HFFc6 (cell line): ENCODE results near the gene ALB. TPM values are rescaled to one million over a fixed set of nuclear protein-coding genes. Genes with fewer than 3 reads are reported as not detected.

Source experiments
- DNase-seq: peaks from one replicate; pipeline ENCODE4 v3.0.0-alpha.2; 2018
- H3K27ac Mint-ChIP-seq: 2 replicates; pipeline ENCODE4 v1.8.0; 2020; ENCODE audit warnings: mild to moderate bottlenecking, mixed read lengths
- H3K27me3 Mint-ChIP-seq: 2 replicates; pipeline ENCODE4 v1.8.0; 2021; ENCODE audit warnings: mild to moderate bottlenecking, moderate library complexity, mixed read lengths; ENCODE audit not compliant: insufficient read depth
- H3K36me3 Mint-ChIP-seq: 2 replicates; pipeline ENCODE4 v1.8.0; 2021; ENCODE audit warnings: low read depth, mixed read lengths
- H3K4me1 Mint-ChIP-seq: 2 replicates; pipeline ENCODE4 v1.8.0; 2020; ENCODE audit warnings: low read depth, mixed read lengths
- H3K4me3 Mint-ChIP-seq: 2 replicates; pipeline ENCODE4 v1.8.0; 2020; ENCODE audit warnings: mild to moderate bottlenecking, moderate library complexity, mixed read lengths
- H3K9me3 Mint-ChIP-seq: 2 replicates; pipeline ENCODE4 v1.8.0; 2020; ENCODE audit warnings: mild to moderate bottlenecking, mixed read lengths
- CTCF ChIP-seq: fragments of 200-600 bp; sonication (generic); IDR thresholded peaks from 2 replicates; pipeline ENCODE4 v1.5.0; 2021; ENCODE audit warnings: antibody characterized with exemption, mild to moderate bottlenecking
- total RNA-seq, 6 experiments: library from RNA; stranded (reverse); fragmentation: NEBNext Ultra II Directional; extraction: Animal tissue kit (Norgen Biotek cat#: 25700); gene quantifications; 2 replicates in 1 of 6; 3 replicates in 5 of 6; pipeline ENCODE4 v1.2.3, GENCODE V29; 2021

Gene ALB
- total RNA-seq, 6 experiments from 2014 or later: not detected

DNA sequence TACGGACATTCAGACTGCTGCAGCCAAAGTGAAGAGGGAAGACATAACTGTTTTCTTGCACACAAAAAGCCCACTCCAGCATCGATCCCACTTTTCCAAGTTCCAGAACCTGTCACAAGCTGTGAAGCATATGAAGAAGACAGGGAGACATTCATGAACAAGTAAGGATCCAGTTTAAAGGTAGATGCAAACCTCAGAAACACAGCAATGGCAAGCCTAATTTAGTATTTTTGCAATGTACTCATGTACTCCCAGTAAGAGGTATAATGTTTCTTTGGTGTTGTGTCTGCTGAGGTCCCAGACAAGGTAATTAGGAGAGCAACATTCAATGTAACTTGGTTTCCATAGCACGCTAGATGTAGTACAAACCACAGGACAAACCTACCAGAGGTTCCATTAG is 36.6 kb downstream of the ALB start:
- Mint-ChIP-seq H3K4me1 (peaks cover 14% of the 10 kb centered on the region), H3K27ac (no peak overlapping the region), H3K9me3 (no peaks in the 10 kb centered on the region), H3K36me3 (no peaks in the 10 kb centered on the region), H3K27me3 (no peaks in the 10 kb centered on the region), H3K4me3 (no peak overlapping the region)
- no peak for TF ChIP-seq CTCF
- no peak for DNase-seq

DNA sequence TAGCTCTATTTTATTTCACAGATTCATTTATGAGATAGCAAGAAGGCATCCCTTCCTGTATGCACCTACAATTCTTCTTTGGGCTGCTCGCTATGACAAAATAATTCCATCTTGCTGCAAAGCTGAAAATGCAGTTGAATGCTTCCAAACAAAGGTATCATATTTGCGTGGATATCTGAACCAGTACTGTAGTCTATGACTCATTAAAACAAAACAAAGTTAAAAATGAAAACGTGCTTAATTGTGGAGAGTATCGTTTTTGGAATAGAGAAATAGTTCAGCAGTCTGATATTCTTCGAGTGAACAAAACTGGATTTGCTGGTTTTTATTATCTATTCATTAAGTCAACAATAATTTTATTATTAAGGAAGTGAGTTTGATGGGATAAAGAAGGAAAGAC is 38.2 kb downstream of the ALB start:
- no peaks in the 10 kb centered on the region for H3K9me3 Mint-ChIP-seq
- no peaks in the 10 kb centered on the region for H3K27me3 Mint-ChIP-seq
- no peak for TF ChIP-seq CTCF
- peaks cover 23% of the 10 kb centered on the region for H3K4me1 Mint-ChIP-seq
- no peaks in the 10 kb centered on the region for H3K36me3 Mint-ChIP-seq
- no peak for DNase-seq
- H3K4me3 Mint-ChIP-seq: peak overlapping the region; percentile 78
- H3K27ac Mint-ChIP-seq: no peak overlapping the region

- Mint-ChIP-seq H3K9me3 (no peaks in the 10 kb centered on the region), H3K27ac (no peak overlapping the region), H3K4me3 (no peak overlapping the region), H3K36me3 (no peaks in the 10 kb centered on the region), H3K27me3 (no peaks in the 10 kb centered on the region), H3K4me1 (peaks cover 33% of the 10 kb centered on the region)
- no peak for DNase-seq
- TF ChIP-seq CTCF: no peak
Measured at GRCh38 chr4:73443224-73443623, 39.1 kb downstream of the ALB start.

DNA sequence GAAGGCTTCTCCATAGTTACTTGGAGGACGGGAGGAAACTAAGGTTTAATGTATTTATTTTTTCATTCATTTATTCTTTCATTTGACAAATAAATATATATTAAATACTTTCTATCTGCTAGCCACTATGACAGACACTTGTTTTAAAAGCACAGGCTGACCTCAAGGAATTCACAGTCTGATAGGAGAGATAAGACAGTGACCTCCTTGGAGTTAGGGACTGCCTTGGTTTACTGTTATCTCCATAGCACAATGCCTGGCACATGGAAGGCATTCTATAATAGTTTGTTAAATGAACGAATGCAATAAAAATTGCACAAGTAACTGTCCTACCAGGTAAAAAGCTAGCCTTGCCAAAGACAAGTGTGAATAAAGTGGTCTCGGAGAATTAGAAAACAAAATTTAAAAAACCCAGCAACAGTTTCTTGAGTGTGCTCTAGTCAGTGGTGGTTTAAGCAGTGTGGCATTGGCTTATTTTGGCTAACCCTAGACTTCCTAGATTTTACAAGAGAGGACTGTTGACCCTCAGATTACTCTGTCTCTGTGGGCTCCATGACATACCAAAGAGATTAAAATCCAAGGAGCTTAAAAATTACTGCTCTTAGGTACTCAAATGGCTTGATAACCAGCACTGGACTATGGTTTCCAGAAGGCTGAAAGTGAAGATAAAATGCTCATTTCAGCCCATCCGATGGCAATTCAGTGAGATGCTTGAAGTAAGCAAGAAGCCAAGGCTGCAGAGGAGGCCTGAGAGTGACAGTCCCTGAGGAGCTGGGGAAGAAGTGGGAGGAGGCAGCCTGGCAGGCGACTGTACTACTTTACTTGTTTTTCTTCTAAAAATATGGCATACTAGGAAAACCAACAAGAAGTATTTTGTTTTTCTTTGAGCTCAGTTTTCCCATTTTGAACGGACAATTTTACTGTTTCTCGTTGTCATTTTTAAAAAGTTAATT is 41.6 kb downstream of the ALB start:
- Mint-ChIP-seq H3K36me3 (no peaks in the 10 kb centered on the region), H3K27me3 (no peaks in the 10 kb centered on the region), H3K9me3 (no peaks in the 10 kb centered on the region), H3K4me1 (peaks cover 55% of the 10 kb centered on the region), H3K27ac (no peak overlapping the region; the same call in 1 of the 2 replicates), H3K4me3 (no peak overlapping the region)
- no peak for DNase-seq
- TF ChIP-seq CTCF: no peak

- H3K27ac Mint-ChIP-seq: no peak overlapping the region
- H3K4me3 Mint-ChIP-seq: no peak overlapping the region
- H3K27me3 Mint-ChIP-seq: no peaks in the 10 kb centered on the region
- no peaks in the 10 kb centered on the region for H3K36me3 Mint-ChIP-seq
- peaks cover 63% of the 10 kb centered on the region for H3K4me1 Mint-ChIP-seq
- peak; percentile 82 for TF ChIP-seq CTCF
- DNase-seq: peak; percentile 60
- no peaks in the 10 kb centered on the region for H3K9me3 Mint-ChIP-seq
Measured at GRCh38 chr4:73446336-73446938, 42.4 kb downstream of the ALB start.
